ENCODE results near the gene ZNF236. TPM values are rescaled to one million over a fixed set of nuclear protein-coding genes. Genes with fewer than 3 reads are reported as not detected.

The ZNF236 gene
- total RNA-seq, 1 donor from 2014 or later = 11.5 TPM

DNA sequence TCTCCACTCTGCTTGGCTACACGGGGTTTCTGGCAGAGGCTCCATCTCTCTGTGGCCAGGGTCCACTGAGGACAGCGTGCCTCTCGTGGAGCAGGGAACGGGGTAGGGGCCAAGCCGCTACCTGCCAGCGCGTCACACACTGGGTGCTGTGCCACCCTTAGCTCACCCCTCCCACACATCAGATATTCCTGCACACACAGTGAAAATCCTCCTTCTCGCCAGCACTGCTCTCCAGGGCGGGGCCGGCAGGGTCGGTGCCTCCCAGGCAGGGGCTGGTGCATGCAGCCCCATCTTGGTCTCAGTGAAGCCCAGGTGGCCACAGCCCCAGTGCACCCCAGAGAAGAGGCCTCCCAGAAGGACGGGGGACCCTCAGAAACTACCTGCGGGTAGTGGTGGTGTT, 185.6 kb downstream of the ZNF236 start:
- Mint-ChIP-seq H3K4me1 (peaks cover 14% of the 10 kb centered on the region), H3K9me3 (no peaks in the 10 kb centered on the region), H3K4me3 (no peak overlapping the region), H3K36me3 (no peaks in the 10 kb centered on the region), H3K27ac (no peak overlapping the region), H3K27me3 (ENCODE audit: insufficient read depth, low read depth) (peaks cover 6% of the 10 kb centered on the region)
- peaks cover 11% of the 10 kb centered on the region for H3K4me1 ChIP-seq
- no peaks in the 10 kb centered on the region for H3K36me3 ChIP-seq
- TF ChIP-seq, protein P1, sequence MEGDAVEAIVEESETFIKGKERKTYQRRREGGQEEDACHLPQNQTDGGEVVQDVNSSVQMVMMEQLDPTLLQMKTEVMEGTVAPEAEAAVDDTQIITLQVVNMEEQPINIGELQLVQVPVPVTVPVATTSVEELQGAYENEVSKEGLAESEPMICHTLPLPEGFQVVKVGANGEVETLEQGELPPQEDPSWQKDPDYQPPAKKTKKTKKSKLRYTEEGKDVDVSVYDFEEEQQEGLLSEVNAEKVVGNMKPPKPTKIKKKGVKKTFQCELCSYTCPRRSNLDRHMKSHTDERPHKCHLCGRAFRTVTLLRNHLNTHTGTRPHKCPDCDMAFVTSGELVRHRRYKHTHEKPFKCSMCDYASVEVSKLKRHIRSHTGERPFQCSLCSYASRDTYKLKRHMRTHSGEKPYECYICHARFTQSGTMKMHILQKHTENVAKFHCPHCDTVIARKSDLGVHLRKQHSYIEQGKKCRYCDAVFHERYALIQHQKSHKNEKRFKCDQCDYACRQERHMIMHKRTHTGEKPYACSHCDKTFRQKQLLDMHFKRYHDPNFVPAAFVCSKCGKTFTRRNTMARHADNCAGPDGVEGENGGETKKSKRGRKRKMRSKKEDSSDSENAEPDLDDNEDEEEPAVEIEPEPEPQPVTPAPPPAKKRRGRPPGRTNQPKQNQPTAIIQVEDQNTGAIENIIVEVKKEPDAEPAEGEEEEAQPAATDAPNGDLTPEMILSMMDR (IDR thresholded peaks at IDR 0.05) = no peak
- TF ChIP-seq EZH2phosphoT487 (IDR thresholded peaks at IDR 0.05) (no peak), EZH2 (IDR thresholded peaks at IDR 0.05) (no peak)
- no peaks in the 10 kb centered on the region for H3K27me3 ChIP-seq
- H2AFZ ChIP-seq (replicated peaks) = no peak overlapping the region
- H3K27ac ChIP-seq = no peak overlapping the region
- H4K20me1 ChIP-seq (ENCODE audit: low read depth) = no peaks in the 10 kb centered on the region
- H3K9me3 ChIP-seq (ENCODE audit: low read depth) = no peaks in the 10 kb centered on the region
- DNase-seq (ENCODE audit: low spot score) = no peak
- H3K79me2 ChIP-seq (ENCODE audit: low read depth) = no peaks in the 10 kb centered on the region
- no peak overlapping the region for H3K9ac ChIP-seq
- H3K4me3 ChIP-seq = no peak overlapping the region
- H3F3A ChIP-seq (ENCODE audit: low read depth) = no peaks in the 10 kb centered on the region
- no peak overlapping the region for H3K4me2 ChIP-seq

DNA sequence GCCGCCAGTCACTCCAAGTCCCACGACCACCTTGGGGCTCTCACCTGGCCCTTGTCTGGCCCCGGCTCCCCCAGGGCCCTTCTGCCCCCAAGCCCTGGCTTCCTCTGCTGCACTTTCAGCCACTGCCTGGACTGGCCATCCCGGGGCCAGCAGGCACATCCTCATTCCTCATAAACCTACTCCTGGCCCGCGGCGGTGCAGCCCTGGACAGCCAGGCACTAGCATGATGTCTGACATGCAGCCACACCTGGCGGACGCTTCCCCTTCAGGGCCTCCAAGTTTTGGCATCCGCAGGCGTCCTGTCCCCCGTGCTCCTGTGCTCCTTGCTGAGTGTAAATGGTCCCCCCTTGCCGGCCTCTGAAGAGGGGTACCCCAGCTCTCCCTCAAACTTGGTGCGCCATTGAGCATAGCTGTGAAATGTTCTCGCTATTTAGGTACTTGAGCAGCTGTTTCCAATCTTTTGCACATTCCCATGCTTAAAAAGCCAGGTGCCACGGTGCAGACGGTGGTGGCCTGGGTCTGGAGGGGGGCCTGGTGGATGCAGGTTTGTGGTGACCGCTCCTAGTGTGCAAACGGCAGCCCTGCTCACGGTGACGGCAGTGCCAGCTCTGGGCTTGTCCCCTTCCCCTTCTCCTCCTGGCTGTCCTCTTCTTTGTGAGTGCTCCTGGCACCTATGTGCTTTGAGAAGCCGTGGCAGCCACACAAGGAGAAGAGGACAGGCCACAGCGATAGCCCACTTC, 186.4 kb downstream of the ZNF236 start:
- Mint-ChIP-seq H3K4me3 (no peak overlapping the region), H3K36me3 (no peaks in the 10 kb centered on the region), H3K4me1 (peaks cover 9% of the 10 kb centered on the region), H3K27ac (no peak overlapping the region), H3K27me3 (ENCODE audit: insufficient read depth, low read depth) (peaks cover 6% of the 10 kb centered on the region), H3K9me3 (no peaks in the 10 kb centered on the region)
- no peak overlapping the region for H3K4me3 ChIP-seq
- no peak for DNase-seq (ENCODE audit: low spot score)
- H3K4me2 ChIP-seq = no peak overlapping the region
- H2AFZ ChIP-seq (replicated peaks) = no peak overlapping the region
- H3K27ac ChIP-seq = no peak overlapping the region
- no peaks in the 10 kb centered on the region for H3F3A ChIP-seq (ENCODE audit: low read depth)
- H3K36me3 ChIP-seq = no peaks in the 10 kb centered on the region
- peaks cover 11% of the 10 kb centered on the region for H3K4me1 ChIP-seq
- H3K27me3 ChIP-seq = no peaks in the 10 kb centered on the region
- H3K9me3 ChIP-seq (ENCODE audit: low read depth) = no peaks in the 10 kb centered on the region
- H3K79me2 ChIP-seq (ENCODE audit: low read depth) = no peaks in the 10 kb centered on the region
- TF ChIP-seq EZH2phosphoT487 (IDR thresholded peaks at IDR 0.05) (no peak), EZH2 (IDR thresholded peaks at IDR 0.05) (no peak)
- TF ChIP-seq, protein P1 (IDR thresholded peaks at IDR 0.05) = no peak
- no peak overlapping the region for H3K9ac ChIP-seq
- H4K20me1 ChIP-seq (ENCODE audit: low read depth) = no peaks in the 10 kb centered on the region

DNA sequence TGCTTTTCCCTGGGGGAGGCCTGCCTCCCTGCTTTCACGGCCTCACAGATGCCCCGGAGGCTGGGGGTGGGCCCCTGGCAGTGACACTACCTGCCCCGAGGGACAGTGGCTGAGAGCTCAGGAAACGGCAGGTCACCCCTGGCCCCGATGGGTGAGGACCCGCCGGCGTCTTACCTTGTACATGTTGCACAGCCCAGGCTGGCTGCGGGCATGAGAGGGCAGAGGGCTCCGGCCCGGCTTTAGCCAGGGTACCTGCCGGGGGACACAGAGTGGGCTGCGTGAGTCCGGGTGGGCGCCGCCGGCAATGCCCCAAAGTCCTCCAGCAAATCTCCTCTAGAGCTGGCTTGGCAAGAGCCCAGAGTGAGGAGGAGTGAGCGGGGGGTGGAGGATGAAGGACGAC, 187.3 kb downstream of the ZNF236 start:
- Histone ChIP-seq H3K9me3 (ENCODE audit: low read depth) (no peaks in the 10 kb centered on the region), H3K36me3 (no peaks in the 10 kb centered on the region), H3K4me2 (no peak overlapping the region), H3K27me3 (no peaks in the 10 kb centered on the region), H3K27ac (no peak overlapping the region), H3K4me1 (peaks cover 11% of the 10 kb centered on the region), H3K79me2 (ENCODE audit: low read depth) (no peaks in the 10 kb centered on the region), H3K4me3 (no peak overlapping the region), H2AFZ (replicated peaks) (no peak overlapping the region), H4K20me1 (ENCODE audit: low read depth) (no peaks in the 10 kb centered on the region), H3F3A (ENCODE audit: low read depth) (no peaks in the 10 kb centered on the region), H3K9ac (no peak overlapping the region)
- Mint-ChIP-seq H3K27ac (no peak overlapping the region), H3K4me1 (peaks cover 8% of the 10 kb centered on the region), H3K4me3 (no peak overlapping the region), H3K36me3 (no peaks in the 10 kb centered on the region), H3K9me3 (no peaks in the 10 kb centered on the region), H3K27me3 (ENCODE audit: insufficient read depth, low read depth) (peaks cover 6% of the 10 kb centered on the region)
- TF ChIP-seq, protein P1 (IDR thresholded peaks at IDR 0.05) = no peak
- TF ChIP-seq EZH2phosphoT487 (IDR thresholded peaks at IDR 0.05) = no peak
- DNase-seq (ENCODE audit: low spot score) = no peak

All from neural progenitor cell (in vitro differentiated cells).